GM19023 (cell line): ENCODE data around the gene CRYGN.

Source experiments
- ATAC-seq: cut with Tn5 transposase; IDR thresholded peaks from one replicate; pipeline ENCODE4 v1.9.1; 2021; ENCODE audit warnings: mild to moderate bottlenecking, moderate library complexity; ENCODE audit not compliant: unreplicated experiment

Gene CRYGN

DNA sequence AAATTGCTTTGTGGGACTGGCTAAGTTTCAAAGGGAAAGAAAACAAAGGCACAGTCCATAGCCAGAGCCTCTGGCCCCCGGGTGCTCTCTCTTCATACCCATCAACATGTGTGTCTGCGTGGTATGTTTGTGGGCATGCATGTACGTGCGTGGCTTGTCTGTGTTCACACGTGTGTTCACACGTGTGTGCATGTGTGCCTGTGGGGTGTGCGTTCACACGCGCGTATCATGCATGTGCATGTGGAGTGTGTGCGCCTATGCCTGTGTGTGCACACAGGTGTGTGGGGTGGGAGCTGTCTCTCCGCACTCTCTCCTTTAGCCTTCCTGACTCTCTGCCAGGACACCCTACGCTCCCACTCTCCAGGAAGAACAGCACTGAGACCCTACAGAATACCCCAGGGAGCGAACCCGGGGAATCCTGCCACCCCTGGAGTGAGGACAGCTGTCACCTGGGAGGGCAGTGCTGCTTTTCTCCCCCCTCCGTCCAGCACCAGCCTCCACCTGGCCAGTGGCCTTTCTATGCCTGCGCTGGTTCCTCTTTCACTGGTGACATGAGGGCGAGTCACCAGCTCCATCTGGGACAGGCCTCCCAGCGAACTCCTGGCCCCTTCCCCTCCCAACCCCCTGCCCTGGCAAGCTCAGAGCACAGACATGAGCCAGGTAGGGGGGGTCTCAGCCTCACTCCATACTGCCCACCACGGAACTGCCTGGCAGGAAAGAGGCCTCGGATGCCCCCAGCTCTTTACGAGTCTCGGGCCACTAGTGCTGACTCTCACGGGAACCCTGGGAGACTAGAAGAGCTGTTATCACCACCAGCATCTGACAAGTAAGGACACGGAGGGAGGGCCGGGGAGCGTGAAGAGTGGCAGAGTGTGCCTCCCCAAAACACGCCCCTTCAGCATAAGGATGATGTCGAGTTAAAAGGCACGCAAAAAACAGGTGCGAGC is 46.6 kb downstream of the CRYGN start:
- no peak for ATAC-seq

DNA sequence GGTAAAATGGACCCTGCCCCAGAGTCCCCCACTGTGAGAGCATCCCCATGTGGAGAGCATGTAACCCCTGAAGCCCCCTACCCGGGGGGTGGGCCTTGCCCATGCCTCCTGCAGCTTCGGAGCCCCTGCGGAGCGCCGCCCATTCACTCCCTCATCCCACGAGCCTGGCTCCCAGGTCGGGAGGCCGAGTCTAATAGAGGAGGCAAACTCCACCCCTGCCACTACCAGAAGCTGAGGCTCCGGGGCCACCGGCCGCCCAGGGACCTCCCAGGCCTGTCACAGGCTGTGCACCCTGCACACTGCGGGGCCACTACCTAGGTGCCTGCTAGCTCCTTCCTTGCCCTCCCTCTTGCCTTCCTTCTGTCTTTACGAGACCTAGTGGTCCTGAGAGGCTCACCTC is 47.5 kb downstream of the CRYGN start:
- no peak for ATAC-seq

DNA sequence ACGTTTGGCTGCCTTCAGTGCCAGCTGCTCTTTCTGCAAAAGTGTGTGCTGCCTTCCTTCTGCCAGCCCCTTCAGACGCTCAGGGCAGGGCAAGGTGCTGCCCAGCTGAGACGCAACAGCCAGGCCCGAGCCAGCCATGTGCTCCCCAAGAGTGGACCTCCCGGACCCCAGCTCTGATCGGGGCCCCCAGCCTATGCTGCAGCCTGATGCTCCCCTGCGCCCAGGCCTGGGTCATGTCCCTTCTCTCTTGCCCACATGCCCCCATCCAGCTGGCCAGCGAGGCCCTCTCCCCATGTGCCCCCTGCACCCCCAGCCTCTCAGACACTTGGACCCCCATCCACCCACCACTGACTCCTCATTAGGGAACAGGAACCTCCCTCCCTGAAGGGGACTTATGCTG is 47.9 kb downstream of the CRYGN start:
- no peak for ATAC-seq

DNA sequence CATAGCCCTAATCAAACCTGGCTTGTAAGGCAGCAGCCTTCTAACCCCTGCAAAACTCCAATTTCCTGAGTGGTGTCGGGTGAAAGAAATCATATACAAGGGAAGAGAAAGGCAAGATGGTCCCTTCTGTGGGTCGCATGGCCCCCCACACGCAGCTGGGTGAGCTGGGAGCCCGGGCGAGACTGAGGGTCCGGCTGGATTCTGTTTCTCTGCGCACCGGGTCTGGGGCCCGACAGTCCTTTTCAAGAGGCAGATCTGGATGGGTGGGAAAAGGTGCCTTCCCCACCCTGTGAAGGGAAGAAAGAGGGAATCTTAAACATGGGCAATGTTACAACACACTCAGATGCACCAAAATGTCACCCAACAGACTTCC is 48.6 kb downstream of the CRYGN start:
- ATAC-seq, result no peak

DNA sequence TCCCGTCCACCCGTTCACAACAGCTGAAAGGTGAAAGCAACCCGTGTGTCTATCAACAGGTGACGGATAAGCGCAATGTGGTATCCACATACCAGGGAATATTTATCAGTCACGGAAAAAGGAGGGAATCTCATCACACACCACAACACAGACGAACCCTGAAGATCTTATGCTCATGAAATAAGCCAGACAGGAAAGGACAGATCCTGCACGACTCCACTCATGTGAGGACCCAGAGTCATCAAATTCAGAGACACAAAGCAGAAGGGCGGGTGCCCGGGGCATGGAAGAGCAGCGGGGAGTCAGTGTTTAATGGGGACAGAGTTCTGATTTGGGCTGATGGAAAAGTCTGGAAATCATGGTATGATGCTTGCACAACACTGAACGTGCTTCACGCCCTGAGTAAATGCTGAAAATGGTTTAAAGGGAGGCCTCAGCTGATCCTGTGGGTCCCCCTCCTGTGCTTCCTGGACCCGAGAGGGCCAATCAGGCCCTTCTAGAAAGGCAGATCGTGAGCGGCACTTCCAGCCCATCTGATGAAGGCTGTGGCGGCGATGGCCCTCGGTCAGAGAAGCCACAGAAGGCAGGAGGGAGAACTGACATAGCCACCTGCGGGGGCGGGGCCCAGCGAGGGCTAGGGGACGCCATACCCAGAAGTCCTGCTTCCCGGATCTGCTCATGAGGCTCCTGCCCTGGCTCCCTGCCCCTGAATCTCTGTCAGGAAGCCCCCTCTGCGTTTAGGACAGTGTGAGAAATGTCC is 49.2 kb downstream of the CRYGN start:
- no peak for ATAC-seq

DNA sequence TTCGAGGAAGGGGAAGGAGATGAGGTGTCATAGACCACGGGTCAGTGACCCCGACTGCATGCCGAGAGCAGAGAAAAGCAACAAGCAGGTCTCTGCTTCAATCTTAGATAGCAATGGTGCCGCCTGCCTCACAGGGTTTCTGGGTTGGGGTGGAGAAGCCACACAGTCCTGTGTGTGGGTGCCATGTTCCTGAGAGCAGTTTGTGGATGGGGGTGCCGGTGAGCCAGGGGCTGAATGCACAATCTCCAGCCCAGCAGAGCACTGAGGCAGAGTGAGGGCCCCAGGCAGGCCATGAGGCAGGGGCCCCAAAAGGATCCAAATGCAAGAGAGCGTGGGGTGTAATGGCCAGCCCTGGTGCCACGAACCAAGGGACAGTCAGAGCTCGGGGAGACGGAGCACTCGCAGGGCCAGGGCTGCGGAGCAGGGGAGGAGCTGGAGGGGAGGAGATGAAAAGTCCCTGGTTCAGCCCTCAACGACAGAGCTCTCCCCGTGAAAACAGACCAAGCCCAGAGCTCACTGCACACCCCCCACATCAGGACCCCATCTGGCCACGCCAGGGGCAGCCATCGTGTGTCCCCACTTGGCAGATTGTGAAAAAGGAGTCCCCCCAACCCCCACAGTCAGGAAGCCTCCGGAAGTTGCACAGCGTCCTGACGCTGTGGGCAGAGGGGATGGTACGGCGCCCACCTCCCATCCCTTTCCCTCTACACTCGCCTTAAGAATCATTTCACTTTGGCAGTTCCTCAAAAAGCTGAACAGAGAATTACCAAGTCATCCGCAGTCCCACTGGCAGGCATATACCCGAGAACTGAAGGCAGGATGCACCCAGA is 50.0 kb downstream of the CRYGN start:
- ATAC-seq, result no peak

DNA sequence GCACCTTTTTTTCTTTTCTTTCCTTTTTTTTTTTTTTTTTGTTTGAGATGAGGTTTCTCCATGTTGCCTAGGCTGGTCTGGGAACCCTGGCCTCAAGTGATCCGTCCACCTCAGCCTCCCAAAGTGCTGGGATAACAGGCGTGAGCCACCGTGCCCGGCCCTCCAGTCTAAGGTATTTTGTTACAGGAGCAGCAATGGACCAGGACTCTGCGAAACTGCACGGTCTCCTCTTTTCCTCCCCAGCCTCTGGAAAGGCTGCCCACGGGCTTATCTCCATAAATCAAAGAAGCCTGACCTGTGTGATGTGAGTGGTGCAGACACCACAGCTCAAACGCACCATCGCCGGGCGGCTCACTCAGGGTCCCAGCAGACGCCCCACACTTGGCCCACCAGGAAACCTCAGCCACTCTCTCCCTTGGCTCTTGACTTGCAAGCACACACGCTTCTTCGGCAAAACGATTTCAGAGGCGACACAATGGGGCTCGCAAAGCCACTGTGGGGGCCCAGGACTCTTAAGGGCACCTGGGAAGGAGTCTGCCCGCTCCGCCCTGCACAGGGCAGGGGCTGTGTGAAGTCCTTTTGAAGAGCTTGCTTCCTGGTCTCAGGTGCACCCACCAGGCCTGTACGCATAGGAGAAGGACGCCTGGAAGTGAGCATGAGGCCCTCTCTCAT is 50.7 kb downstream of the CRYGN start:
- ATAC-seq, result no peak

DNA sequence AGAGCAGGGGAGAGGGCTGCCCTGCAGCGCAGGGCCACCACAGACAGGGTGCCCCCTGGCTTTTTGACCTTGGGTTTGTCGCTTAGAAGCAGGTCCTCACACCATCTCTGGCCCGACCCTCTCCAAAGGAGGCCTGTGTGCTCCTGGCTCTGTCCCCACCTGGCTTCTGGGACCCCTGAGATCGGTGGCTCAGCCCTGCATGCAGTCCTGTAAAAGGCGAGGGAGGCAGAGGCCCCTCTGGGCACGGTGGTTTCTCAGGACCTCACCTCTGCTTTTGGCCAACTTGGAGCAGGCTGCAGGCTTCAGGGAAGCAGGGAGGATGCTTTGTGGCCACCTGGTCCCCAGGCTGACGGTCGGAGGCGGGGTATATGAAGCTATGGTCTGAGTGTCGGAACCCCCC is 51.5 kb downstream of the CRYGN start:
- no peak for ATAC-seq

DNA sequence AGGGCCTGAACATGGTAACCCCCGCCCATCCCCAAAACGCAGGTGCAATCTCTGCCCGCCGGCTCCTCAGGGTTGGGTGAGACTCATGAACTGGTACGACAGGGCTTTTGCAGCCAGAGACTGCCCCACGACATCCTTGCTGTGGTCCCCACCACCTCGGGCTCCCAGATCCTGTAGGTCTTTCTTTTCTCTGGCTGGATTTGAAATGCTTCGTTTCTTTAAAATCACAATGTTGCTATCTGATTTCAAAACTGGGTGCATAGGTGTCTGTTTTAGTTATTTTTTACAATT is 52.0 kb downstream of the CRYGN start:
- no peak for ATAC-seq

DNA sequence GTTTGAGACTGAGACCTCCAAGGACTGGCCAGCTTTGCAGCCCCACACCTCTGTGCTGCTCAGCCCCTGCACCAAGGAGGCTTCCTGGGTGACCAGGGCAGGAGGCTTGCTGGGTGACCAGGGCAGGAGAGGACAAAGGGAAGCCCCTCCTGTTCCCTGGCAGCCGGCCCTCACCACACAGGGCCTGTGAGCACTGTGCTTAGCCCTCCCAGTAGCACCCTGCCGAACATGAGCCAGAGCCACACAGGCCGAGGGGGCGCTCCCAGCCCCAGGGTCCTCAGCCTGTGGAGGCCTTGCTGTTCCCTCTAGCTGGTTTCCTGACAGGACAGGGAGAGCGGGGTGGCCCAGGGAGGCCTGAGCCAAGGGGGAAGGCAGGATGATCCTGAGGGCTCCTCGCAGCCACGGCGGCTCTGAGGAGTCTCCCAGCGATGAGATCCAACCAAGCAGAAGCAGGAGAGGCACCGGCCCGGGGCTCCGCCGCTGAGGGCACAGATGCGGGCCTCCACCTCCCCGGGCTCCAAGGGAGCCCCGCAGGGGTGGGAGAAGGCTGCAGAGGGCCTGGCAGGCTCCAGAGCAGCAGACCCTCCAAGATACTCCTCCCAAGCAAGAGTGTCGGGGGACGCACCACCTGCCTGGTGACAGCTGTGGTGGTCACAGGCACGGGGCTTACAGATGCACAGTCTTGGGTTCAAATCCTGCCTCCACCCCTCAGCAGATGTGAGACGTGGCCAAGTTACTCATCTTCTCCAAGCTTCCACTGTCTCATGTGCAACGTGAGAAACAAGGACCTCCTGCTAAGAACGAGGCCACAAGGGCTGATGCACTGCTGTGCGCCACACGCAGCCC is 52.6 kb downstream of the CRYGN start:
- ATAC-seq, result no peak

DNA sequence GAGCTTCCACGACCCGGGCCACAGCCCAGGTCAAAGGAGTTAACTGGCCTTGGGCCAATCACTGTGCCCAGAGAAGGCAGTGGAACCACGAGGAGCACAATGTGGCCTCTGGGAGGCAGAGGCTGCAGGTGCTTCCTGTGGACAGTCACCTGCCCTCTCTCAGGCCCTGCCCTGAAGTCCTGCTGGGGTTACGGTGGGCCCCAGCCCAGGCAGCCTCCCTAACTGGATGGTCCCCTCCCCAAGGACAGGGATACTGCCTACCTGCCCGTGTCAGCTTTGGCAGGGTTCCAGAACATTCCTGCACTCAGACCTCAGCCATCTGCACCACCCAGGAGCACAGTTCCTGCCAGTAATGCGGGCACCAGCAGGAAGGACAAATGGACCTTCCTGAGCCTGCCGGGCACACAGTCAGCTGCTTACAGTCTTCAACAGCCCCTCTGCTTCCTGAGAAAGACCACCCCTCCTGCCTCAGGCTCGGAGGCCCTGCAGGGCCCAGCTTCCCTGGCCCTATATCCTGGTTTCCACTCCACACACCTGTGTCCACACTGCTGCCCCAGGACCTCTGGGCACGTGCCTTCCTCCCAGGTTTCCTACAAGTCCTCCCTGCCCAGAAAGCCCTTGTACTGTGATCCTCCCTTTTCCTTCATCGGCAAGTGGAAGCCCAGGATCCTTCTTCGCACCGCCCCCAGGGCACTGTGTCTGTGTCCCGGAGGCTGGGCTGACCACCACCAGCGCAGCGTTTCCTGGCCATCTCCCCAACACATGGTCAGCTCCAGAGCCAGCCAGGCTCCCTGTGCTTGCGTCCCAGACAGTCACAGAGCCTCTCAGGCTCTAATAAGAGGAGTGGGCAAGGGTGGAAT is 53.4 kb downstream of the CRYGN start:
- ATAC-seq, result no peak

DNA sequence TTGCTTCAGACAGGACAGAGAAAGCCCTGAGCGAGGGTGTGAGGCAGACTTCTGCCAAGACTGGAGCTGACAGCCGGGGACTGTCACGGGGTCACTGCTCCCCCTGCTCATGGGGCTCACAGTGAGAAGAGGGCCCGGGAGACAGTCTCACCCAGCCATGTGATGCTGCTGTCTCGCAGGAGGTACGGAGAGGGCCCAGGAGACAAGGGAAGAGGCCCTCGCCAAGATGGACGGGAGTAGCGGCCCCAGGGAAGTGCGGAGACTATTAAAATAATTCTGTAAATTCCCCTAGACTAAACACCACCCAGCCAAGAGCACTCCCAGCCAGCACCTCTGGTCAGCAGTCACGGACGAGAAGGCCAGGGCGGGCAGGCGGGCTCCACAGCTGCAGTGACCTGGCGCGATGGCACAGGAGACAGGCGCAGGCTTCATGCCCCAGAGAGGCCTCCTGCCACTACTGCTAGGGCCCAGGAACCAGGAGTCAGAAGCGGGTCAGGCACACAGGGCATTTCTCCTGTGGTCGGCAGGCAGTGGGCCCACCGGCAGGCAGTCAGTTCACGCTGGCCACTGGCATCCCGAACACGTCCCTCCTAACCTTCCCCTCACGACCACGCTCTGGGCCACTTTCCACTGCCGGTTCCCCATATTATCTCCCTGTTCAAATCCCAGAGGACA is 54.2 kb downstream of the CRYGN start:
- no peak for ATAC-seq

DNA sequence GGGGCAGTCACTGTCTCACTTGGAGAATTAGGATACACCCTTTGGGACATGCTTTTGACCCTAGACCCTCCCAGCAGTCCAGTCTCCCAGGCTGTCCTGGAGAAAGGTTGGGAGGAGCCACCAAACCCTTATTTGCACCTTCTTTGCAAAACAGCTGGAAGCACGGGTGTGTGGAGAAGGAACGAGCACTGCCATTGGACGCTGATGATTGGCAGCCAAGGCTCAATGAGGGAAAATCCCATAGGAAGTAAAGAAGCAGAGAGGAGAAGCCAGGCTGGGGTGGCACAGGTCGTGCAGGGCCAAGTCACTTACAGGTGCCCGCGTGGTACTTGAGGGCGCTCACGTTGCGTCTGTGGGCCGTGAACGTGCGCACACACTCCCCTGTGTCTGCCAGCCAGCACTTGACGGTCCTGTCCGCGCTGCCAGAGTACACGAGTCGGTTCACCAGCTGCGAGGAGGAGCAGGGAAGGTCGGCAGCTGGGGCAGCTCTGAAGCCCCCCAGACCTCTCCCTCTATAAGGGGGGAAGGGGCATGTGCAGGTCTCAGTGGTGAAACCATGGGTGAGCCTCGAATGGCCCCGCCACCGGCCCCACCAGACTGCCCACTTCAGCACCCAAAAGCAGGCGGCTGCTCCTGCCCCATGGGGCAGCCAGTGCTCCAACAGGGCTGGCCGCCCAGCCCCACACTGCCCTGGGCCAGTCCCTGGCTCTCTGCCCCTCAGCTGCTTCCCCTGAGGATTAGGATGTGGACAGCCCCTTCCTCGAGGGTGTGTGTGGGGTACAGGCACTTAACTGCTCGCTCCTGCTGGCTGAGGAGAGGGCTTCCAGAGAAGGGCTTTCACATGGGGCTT is 54.9 kb downstream of the CRYGN start:
- no peak for ATAC-seq

DNA sequence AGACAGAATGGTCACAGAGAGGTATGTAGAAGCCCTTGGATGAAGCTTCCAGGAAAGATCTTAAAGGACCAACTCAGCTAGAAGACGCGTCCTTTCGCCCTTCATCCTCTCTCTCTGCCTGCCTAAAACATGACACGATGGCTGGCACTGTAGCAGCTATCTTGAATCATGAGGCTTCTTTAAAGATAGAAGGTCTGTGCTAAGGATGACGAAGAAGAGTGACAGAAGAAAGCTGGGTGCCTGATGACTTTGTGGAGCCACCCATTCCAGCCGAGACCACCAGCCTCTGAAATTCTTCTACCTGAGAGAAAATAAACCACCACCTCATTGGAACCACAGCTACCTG is 55.6 kb downstream of the CRYGN start:
- ATAC-seq, result no peak

DNA sequence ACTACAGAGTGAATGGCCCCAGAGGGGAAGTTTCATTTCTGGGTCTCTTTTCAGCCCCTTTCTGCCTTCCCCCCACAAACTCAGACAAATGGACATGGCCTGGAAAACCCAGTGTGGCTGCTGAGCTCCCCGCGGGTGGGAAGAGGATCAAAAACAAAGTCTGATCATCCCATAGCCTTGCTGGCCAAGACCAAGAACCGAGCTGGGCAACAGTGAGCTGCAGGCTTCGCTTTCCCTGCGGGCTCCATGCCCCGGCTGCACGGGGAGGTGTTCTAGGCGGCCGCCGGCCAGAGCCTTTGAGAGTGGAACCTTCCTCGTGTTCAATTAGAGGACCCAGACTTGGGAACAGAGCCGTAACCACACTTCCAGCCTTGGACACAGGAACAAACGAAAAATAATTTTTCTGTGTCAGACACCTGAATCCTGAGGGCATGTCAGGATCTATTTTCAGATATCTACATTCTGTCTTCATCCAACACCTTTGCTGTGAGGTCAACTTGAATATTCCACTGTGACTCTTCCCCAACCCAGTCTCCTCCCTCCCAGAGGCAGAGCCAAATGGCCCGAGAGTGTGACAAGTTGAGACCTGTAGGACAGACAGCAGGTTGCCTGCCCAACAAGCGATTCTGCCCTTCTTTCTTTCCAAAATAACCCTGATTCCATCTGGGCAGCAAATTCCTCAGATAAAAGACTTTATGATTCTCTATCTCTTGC is 56.1 kb downstream of the CRYGN start:
- no peak for ATAC-seq

DNA sequence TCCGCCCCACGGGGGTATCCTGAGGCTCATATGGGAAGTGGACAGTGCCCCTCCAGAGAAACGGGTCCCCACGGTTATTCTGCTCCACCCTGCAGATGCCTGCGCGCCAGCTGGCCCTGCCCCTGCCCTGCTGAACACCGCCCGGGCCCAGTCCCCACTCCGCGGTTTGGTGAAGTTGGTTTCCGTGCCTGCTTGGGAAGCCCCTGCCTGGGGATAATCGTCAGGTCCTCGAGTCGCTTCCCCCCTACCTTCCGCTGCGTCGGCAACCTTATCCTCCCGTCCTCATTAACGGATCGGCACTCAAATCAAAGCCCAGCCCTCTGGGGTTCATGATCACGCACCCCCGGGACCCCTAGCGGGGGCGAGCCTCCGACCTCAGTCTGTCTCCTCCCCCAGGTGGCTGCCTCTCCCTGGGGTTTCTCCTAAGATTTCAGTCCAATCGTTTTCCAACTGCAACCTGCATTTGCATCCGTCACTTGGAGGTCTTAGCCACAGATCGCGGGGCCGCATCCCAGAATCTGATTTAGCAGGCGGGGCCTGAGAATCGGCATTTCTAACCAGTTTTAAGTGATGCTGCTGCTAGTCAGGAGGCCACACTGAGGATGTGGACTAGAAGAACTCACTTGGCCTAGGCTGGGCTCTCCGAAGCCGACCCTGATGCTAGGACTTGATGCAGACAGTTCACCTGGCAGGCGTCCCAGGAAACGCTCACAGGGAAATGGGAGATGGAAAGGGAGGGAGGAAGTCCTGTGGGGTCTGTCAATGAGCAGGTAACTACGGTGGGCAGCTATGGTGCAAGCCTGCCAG is 57.7 kb downstream of the CRYGN start:
- ATAC-seq, result no peak
